Measurements from ENCODE around the gene KIAA1671.

DNA sequence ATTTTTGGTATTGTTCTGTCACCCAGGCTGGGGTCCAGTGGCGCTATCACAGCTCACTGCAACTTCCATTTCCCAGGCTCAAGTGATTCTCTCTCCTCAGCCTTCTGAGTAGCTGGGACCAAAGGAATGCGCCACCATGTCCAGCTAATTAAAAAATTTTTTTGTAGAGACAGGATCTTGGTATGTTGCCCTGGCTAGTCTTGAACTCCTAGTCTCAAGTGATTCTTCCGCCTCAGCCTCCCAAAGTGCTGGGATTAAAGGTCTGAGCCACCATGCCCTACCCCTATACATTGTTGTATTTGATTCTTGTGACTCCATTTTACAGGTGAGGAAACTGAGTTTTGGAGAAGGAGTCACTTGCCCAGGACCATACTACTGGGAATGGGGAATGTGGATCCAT is 11.9 kb downstream of the KIAA1671 start:
- TF ChIP-seq, protein P1, sequence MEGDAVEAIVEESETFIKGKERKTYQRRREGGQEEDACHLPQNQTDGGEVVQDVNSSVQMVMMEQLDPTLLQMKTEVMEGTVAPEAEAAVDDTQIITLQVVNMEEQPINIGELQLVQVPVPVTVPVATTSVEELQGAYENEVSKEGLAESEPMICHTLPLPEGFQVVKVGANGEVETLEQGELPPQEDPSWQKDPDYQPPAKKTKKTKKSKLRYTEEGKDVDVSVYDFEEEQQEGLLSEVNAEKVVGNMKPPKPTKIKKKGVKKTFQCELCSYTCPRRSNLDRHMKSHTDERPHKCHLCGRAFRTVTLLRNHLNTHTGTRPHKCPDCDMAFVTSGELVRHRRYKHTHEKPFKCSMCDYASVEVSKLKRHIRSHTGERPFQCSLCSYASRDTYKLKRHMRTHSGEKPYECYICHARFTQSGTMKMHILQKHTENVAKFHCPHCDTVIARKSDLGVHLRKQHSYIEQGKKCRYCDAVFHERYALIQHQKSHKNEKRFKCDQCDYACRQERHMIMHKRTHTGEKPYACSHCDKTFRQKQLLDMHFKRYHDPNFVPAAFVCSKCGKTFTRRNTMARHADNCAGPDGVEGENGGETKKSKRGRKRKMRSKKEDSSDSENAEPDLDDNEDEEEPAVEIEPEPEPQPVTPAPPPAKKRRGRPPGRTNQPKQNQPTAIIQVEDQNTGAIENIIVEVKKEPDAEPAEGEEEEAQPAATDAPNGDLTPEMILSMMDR (conservative IDR thresholded peaks at IDR 0.05; ENCODE audit: low read depth, low read length), result no peak
- no peak for TF ChIP-seq EZH2 (IDR thresholded peaks at IDR 0.05; ENCODE audit: low read length, unreplicated experiment)
